ENCODE measurements around the gene KDF1. TPM values are rescaled to one million over a fixed set of nuclear protein-coding genes. Genes with fewer than 3 reads are reported as not detected.

KDF1 gene
- total and polyA plus RNA-seq, 2 experiments from 2014 or later, result 13.6 to 21.1 TPM

- no peak for TF ChIP-seq ETS1 (IDR thresholded peaks at IDR 0.05)
Measured at GRCh38 chr1:26972390-26972789, 12.1 kb upstream of the KDF1 start (continued).

GRCh38 chr1:26971590-26971989, 11.3 kb upstream of the KDF1 start:
- peaks cover 16% of the 10 kb centered on the region for H3K27me3 Mint-ChIP-seq (ENCODE audit: insufficient read depth, low read depth, poor library complexity)
- no peaks in the 10 kb centered on the region for H3K36me3 ChIP-seq (ENCODE audit: insufficient read depth)
- TF ChIP-seq CTCF (conservative IDR thresholded peaks at IDR 0.05; ENCODE audit: low read depth in 2 of 2) (no peak), CREB1 (CRISPR knock-in tag; IDR thresholded peaks at IDR 0.05; ENCODE audit: low read depth) (no peak), ZNF462 (CRISPR knock-in tag; IDR thresholded peaks at IDR 0.05) (no peak), ETS1 (IDR thresholded peaks at IDR 0.05) (no peak)
- H2AFZ ChIP-seq, result no peak overlapping the region
- H3K36me3 Mint-ChIP-seq (ENCODE audit: low read depth), result no peaks in the 10 kb centered on the region
- peaks cover 8% of the 10 kb centered on the region; the same call in 1 of the 2 replicates for H3K4me1 ChIP-seq (ENCODE audit: insufficient read depth)
- no peak overlapping the region for H3K4me2 ChIP-seq
- no peak overlapping the region for H3K27ac Mint-ChIP-seq
- DNase-seq (ENCODE audit: low spot score) (no peak), ATAC-seq (no peak)
- H3K4me1 Mint-ChIP-seq, result peaks cover 17% of the 10 kb centered on the region; the same call in 2 of the 3 replicates
- H3K27ac ChIP-seq (ENCODE audit: low read depth), result no peak overlapping the region
- no peaks in the 10 kb centered on the region for H4K20me1 ChIP-seq (replicated peaks; ENCODE audit: insufficient read depth)
- H3K9me3 Mint-ChIP-seq, result no peaks in the 10 kb centered on the region
- no peak overlapping the region for H3K4me3 ChIP-seq
- no peaks in the 10 kb centered on the region for H3K27me3 ChIP-seq (ENCODE audit: insufficient read depth)
- no peaks in the 10 kb centered on the region for H3K79me2 ChIP-seq (replicated peaks; ENCODE audit: insufficient read depth)
- no peaks in the 10 kb centered on the region for H3F3A ChIP-seq (replicated peaks; ENCODE audit: low read depth)
- H3K4me3 Mint-ChIP-seq, result no peak overlapping the region
- no peaks in the 10 kb centered on the region for H3K9me2 ChIP-seq (ENCODE audit: insufficient read depth)
